Caco-2 (cell line): ENCODE results near the gene RNF187. TPM values are rescaled to one million over a fixed set of nuclear protein-coding genes. Genes with fewer than 3 reads are reported as not detected.

Experiments
- BruUV-seq: library from RNA; stranded (reverse); fragments of 400-500 nt; replicated peaks from 2 replicates; lab custom pipeline; 2021; lab: Mats Ljungman, UMichigan
- CTCF ChIA-PET: fragments of 300-600 bp; sonication (Branson Sonifier 250); formaldehyde crosslinking; loops from one replicate; lab custom pipeline; 2022; ENCODE audit warnings: antibody characterized with exemption; lab: Charles Lee
- POLR2A ChIA-PET: fragments of 300-600 bp; sonication (Branson Sonifier 250); formaldehyde crosslinking; loops from one replicate; lab custom pipeline; 2022; ENCODE audit warnings: antibody characterized with exemption; lab: Charles Lee
- DNase-seq, 2 experiments: peaks; one replicate each; pipeline versions ENCODE4 v3.0.0 to v3.0.0-alpha.2; 2020 to 2022
- H3K27me3 ChIP-seq: replicated peaks from 2 replicates; pipeline ENCODE4 v1.6.0; 2011; ENCODE audit warnings: low read length; ENCODE audit not compliant: control insufficient read depth, insufficient read depth
- H3K36me3 ChIP-seq: 2 replicates; pipeline ENCODE4 v1.5.1; 2011; ENCODE audit warnings: low read length; ENCODE audit not compliant: control insufficient read depth, insufficient read depth
- H3K4me1 ChIP-seq: fragments of 250-450 bp; sonication (Bioruptor Pico); 2 replicates; pipeline ENCODE4 v1.5.1; 2020; ENCODE audit warnings: mild to moderate bottlenecking
- H3K4me3 ChIP-seq: 2 replicates; pipeline ENCODE4 v1.5.1; 2011; ENCODE audit warnings: low read depth, mild to moderate bottlenecking, control low read depth, low read length
- H3K9me3 ChIP-seq: fragments of 250-450 bp; sonication (Bioruptor Pico); 2 replicates; pipeline ENCODE4 v1.5.1; 2020; ENCODE audit warnings: mild to moderate bottlenecking, moderate library complexity
- H3K27ac Mint-ChIP-seq: one replicate; pipeline ENCODE4 v1.8.0; 2022; ENCODE audit warnings: mixed read lengths; ENCODE audit not compliant: unreplicated experiment
- H3K27me3 Mint-ChIP-seq: one replicate; pipeline ENCODE4 v1.8.0; 2022; ENCODE audit warnings: mixed read lengths; ENCODE audit not compliant: insufficient read depth, unreplicated experiment
- H3K36me3 Mint-ChIP-seq: one replicate; pipeline ENCODE4 v1.8.0; 2022; ENCODE audit warnings: mild to moderate bottlenecking, mixed read lengths; ENCODE audit not compliant: insufficient read depth, unreplicated experiment
- H3K4me1 Mint-ChIP-seq: one replicate; pipeline ENCODE4 v1.8.0; 2022; ENCODE audit warnings: low read depth, mixed read lengths; ENCODE audit not compliant: unreplicated experiment
- H3K4me3 Mint-ChIP-seq: one replicate; pipeline ENCODE4 v1.8.0; 2022; ENCODE audit warnings: mild to moderate bottlenecking, moderate library complexity, mixed read lengths; ENCODE audit not compliant: unreplicated experiment
- H3K9me3 Mint-ChIP-seq: one replicate; pipeline ENCODE4 v1.8.0; 2022; ENCODE audit warnings: mixed read lengths; ENCODE audit not compliant: unreplicated experiment
- intact Hi-C: fragments of 100-400 bp; cut with micrococcal nuclease; formaldehyde crosslinking; loops from one replicate; pipeline ENCODE4 v1.10.0; 2022; ENCODE audit not compliant: unreplicated experiment
- total RNA-seq: library from RNA; stranded (reverse); gene quantifications from 2 replicates; pipeline ENCODE4 v1.2.3, GENCODE V29; 2022
- TF ChIP-seq, protein P1 (sequence below), 2 experiments: fragments of 200-600 bp in 1 of 2; IDR thresholded peaks; 1 replicate in 1 of 2; 2 replicates in 1 of 2; pipeline versions ENCODE4 v1.5.1 to v1.8.0; 2011 to 2022; ENCODE audit warnings: antibody characterized with exemption in 1 of 2, control low read depth in 1 of 2, inconsistent platforms in 1 of 2, low read depth in 1 of 2, low read length in 1 of 2, mild to moderate bottlenecking in 1 of 2, moderate library complexity in 1 of 2; ENCODE audit not compliant: insufficient read depth in 1 of 2, severe bottlenecking in 1 of 2, unreplicated experiment in 1 of 2

Gene RNF187
- total RNA-seq, 1 experiment from 2014 or later: 164 TPM

DNA sequence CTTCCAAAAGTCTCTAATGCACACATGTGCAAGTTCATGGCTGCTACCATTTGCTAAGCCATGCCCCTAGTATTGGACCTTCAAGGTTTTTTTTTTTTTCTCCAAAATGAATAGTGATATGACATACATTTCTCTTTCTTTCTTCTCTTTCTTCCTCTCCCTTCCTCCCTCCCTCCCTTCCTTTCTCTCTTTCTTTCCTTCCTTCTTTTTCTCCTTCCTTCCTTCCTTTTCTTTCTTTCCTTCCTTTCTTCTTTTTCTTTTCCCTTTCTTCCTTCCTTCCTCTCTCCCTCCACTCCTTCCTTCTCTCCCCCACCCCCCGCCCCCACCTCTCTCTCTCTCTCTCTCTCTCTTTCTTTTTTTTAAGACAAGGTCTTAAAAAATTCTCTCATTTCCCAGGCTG is 3.4 kb upstream of the RNF187 start:
- no peaks in the 10 kb centered on the region for H3K9me3 Mint-ChIP-seq
- Histone ChIP-seq H3K4me1 (peaks cover 18% of the 10 kb centered on the region), H3K9me3 (no peaks in the 10 kb centered on the region), H3K27me3 (no peaks in the 10 kb centered on the region), H3K36me3 (no peaks in the 10 kb centered on the region), H3K4me3 (no peak overlapping the region)
- peaks cover 9% of the 10 kb centered on the region for H3K4me1 Mint-ChIP-seq
- no peak for DNase-seq
- CTCF ChIA-PET: no interaction called here
- no TSS peak for BruUV-seq
- no peak overlapping the region for H3K27ac Mint-ChIP-seq
- H3K27me3 Mint-ChIP-seq: no peaks in the 10 kb centered on the region
- intact Hi-C loops: no loop called here
- POLR2A ChIA-PET: no interaction called here
- no peak overlapping the region for H3K4me3 Mint-ChIP-seq
- TF ChIP-seq, protein P1, sequence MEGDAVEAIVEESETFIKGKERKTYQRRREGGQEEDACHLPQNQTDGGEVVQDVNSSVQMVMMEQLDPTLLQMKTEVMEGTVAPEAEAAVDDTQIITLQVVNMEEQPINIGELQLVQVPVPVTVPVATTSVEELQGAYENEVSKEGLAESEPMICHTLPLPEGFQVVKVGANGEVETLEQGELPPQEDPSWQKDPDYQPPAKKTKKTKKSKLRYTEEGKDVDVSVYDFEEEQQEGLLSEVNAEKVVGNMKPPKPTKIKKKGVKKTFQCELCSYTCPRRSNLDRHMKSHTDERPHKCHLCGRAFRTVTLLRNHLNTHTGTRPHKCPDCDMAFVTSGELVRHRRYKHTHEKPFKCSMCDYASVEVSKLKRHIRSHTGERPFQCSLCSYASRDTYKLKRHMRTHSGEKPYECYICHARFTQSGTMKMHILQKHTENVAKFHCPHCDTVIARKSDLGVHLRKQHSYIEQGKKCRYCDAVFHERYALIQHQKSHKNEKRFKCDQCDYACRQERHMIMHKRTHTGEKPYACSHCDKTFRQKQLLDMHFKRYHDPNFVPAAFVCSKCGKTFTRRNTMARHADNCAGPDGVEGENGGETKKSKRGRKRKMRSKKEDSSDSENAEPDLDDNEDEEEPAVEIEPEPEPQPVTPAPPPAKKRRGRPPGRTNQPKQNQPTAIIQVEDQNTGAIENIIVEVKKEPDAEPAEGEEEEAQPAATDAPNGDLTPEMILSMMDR (IDR thresholded peaks at IDR 0.05; ENCODE audit: insufficient read depth in 1 of 2, low read depth in 1 of 2, low read length in 1 of 2, severe bottlenecking in 1 of 2, unreplicated experiment in 1 of 2): no peak
- H3K36me3 Mint-ChIP-seq: no peaks in the 10 kb centered on the region

DNA sequence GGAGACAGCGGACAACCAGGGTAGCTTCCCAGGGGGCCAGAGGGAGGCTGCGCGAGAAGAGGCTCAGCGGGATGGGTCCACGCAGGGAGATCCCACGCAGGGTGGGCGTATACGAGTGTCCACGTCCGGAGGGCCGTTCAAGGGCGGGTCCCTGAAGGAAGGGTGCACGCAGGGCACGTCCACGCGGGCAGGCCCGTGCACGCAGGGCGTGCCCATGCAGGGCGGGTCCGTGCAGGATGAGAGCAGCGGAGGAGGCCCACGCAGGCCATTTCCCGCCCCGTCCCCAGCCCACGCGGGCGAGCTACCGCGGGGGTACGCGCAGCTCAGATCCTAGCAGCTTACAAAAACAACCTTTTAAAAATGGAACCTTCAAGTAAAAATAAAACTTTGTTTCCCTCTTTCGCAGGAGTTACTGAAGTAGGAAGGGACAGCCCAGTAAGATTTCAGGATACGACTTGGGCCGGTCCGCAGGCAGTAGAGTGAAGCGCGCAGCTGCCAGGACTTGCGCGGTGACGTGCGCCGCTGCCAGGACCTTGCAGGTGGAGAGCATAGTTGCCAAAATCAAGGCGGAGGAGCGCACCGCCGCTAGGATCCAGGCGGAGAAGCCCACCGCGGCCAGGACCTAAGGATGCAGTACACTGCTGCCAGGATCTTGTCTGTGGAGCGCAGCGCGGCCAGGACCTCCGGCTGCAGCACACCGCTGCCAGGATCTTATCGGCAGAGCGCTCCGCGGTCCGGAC is 416 bp upstream of the RNF187 start:
- Histone ChIP-seq H3K4me1 (peaks cover 5% of the 10 kb centered on the region; the same call in 1 of the 2 replicates), H3K36me3 (peaks cover 4% of the 10 kb centered on the region; the same call in 1 of the 2 replicates), H3K9me3 (no peaks in the 10 kb centered on the region), H3K27me3 (no peaks in the 10 kb centered on the region), H3K4me3 (peak overlapping the region; percentile 82)
- Mint-ChIP-seq H3K36me3 (peaks cover 17% of the 10 kb centered on the region), H3K9me3 (no peaks in the 10 kb centered on the region), H3K4me1 (peaks cover 12% of the 10 kb centered on the region), H3K27ac (peak overlapping the region; percentile 99), H3K27me3 (no peaks in the 10 kb centered on the region), H3K4me3 (peak overlapping the region; percentile 92)
- TSS peak; percentile 72 for BruUV-seq
- DNase-seq: peak; percentile 91 to 94
- TF ChIP-seq, protein P1 (IDR thresholded peaks at IDR 0.05; ENCODE audit: insufficient read depth in 1 of 2, low read depth in 1 of 2, low read length in 1 of 2, severe bottlenecking in 1 of 2, unreplicated experiment in 1 of 2): no peak
- intact Hi-C loops: loop anchor here (1.0 kb wide), 1 partner anchor 29 kb away; a partner anchor contains a TSS
- ChIA-PET CTCF (interaction anchor here (0.6 to 1.0 kb wide), 3 partner anchors 18 to 194 kb away, joined by 3 to 4 read pairs (median 3); a partner anchor contains a TSS), POLR2A (interaction anchor here (0.6 to 1.5 kb wide), 3 partner anchors 29 to 320 kb away, joined by 3 to 6 read pairs (median 4); a partner anchor contains a TSS)

DNA sequence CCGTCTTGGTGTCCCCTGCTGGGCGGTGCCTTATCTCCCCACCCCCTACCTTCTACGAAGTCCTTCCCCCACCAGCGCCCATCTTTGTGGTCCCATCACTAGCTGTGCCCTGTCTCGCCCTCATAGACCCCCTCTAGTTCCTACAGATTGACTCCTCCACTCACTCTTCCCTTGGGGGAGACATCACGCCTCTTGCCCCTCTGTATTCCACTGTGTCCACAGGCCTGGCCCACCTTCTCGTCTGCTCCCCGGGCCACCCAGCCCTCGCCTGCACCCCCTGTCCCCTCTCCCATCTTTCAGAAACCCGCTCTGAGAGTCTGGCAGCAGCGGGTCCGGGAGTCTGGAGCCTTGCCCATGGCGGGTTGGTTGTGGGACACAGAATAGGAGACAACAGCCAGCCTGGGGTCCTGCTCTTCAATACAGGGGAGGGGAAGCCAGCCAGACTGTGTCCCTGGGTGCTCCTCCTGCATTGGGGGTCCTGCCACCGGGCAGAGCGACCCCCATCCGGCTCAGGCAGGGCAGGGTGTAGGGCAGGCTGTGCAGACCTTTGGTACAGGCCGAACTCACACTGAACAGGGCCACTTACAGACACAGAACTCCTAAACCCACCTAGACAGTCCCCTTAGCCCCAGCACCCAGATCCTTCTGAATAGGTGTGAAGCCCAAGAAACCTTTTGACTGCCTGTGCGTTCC is 1.1 kb downstream of the RNF187 start:
- Histone ChIP-seq H3K9me3 (no peaks in the 10 kb centered on the region), H3K27me3 (no peaks in the 10 kb centered on the region), H3K36me3 (peaks cover 6% of the 10 kb centered on the region), H3K4me1 (peaks cover 5% of the 10 kb centered on the region; the same call in 1 of the 2 replicates), H3K4me3 (peak overlapping the region; percentile 82)
- H3K4me3 Mint-ChIP-seq: peak overlapping the region; percentile 92
- ChIA-PET POLR2A (no interaction called here), CTCF (no interaction called here)
- peaks cover 22% of the 10 kb centered on the region for H3K36me3 Mint-ChIP-seq
- peak overlapping the region; percentile 98 for H3K27ac Mint-ChIP-seq
- peaks cover 12% of the 10 kb centered on the region for H3K4me1 Mint-ChIP-seq
- TF ChIP-seq, protein P1 (IDR thresholded peaks at IDR 0.05; ENCODE audit: insufficient read depth in 1 of 2, low read depth in 1 of 2, low read length in 1 of 2, severe bottlenecking in 1 of 2, unreplicated experiment in 1 of 2): no peak
- no peaks in the 10 kb centered on the region for H3K27me3 Mint-ChIP-seq
- intact Hi-C loops: no loop called here
- no peak for DNase-seq
- BruUV-seq: no TSS peak
- H3K9me3 Mint-ChIP-seq: no peaks in the 10 kb centered on the region
